ENCODE data around the gene NSDHL.

DNA sequence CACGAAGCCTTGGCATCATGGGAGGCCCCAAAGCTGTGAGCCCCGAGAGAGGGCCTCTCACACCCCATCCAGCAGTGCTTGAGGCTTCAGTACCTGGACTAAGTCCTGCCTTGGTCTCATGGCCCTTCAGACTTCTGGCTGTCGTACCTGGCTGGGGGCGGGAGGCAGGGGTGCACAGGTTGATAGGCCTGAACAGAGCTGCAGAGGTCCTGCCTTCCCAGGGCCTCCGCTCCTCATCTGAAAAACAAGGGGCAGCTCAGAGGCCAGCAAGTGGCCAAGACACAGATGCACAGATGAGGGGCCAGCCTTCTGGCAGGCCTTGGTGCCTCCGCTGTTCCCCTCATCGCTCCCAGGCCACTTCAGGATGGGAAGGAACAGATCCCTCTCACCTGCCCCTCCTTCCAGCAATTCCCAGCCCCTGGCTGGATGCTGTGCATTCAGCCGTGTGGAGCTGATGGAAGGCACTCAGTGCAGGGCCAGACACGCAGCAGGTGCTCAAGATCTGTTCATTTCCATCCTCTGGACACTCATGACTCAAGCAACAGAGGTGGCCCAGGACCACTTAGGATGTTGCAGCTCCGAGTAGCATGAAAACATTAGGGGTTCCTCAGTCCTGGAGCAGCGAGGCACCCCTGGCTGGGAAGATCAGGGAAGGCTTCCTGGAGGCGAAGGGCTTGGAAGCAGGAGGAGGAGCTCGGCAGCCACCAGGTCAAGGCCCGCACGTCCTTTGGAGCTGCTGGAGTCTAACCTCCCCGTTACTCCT, 68.4 kb downstream of the NSDHL start:
- TF ChIP-seq, protein P1, sequence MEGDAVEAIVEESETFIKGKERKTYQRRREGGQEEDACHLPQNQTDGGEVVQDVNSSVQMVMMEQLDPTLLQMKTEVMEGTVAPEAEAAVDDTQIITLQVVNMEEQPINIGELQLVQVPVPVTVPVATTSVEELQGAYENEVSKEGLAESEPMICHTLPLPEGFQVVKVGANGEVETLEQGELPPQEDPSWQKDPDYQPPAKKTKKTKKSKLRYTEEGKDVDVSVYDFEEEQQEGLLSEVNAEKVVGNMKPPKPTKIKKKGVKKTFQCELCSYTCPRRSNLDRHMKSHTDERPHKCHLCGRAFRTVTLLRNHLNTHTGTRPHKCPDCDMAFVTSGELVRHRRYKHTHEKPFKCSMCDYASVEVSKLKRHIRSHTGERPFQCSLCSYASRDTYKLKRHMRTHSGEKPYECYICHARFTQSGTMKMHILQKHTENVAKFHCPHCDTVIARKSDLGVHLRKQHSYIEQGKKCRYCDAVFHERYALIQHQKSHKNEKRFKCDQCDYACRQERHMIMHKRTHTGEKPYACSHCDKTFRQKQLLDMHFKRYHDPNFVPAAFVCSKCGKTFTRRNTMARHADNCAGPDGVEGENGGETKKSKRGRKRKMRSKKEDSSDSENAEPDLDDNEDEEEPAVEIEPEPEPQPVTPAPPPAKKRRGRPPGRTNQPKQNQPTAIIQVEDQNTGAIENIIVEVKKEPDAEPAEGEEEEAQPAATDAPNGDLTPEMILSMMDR (IDR thresholded peaks at IDR 0.05) = no peak
- no peak for TF ChIP-seq POLR2A (IDR thresholded peaks at IDR 0.05)
